GM23338 (cell line): Measurements from ENCODE around the gene FBRS. TPM values are rescaled to one million over a fixed set of nuclear protein-coding genes. Genes with fewer than 3 reads are reported as not detected.

Source experiments
- ATAC-seq: fragments of 200-7000 bp; cut with Tn5 transposase; 3 replicates; pipeline ENCODE4 v1.9.1; 2020
- DNase-seq: peaks from one replicate; pipeline ENCODE4 v3.0.0-alpha.2; 2015; ENCODE audit warnings: low spot score
- H2AFZ ChIP-seq: fragments of 200-600 bp; sonication (generic); 2 replicates; pipeline ENCODE4 v1.8.0; 2016; ENCODE audit warnings: antibody characterized with exemption, mild to moderate bottlenecking, moderate library complexity
- H3F3A ChIP-seq: fragments of 200-600 bp; sonication (generic); replicated peaks from 2 replicates; pipeline ENCODE4 v1.8.0; 2017; ENCODE audit warnings: antibody characterized with exemption, mixed run types, low read depth
- H3K27ac ChIP-seq: fragments of 200-600 bp; sonication (generic); 2 replicates; pipeline ENCODE4 v1.6.1; 2016; ENCODE audit warnings: low read depth
- H3K27me3 ChIP-seq: fragments of 200-600 bp; sonication (generic); 2 replicates; pipeline ENCODE4 v1.8.0; 2016; ENCODE audit warnings: mild to moderate bottlenecking, mixed run types, moderate library complexity; ENCODE audit not compliant: insufficient read depth
- H3K36me3 ChIP-seq: fragments of 200-600 bp; sonication (generic); 2 replicates; pipeline ENCODE4 v1.8.0; 2016; ENCODE audit warnings: mild to moderate bottlenecking; ENCODE audit not compliant: insufficient read depth
- H3K4me1 ChIP-seq: fragments of 200-600 bp; sonication (generic); 2 replicates; pipeline ENCODE4 v1.8.0; 2016; ENCODE audit warnings: mild to moderate bottlenecking, moderate library complexity; ENCODE audit not compliant: insufficient read depth
- H3K4me2 ChIP-seq: fragments of 200-600 bp; sonication (generic); 2 replicates; pipeline ENCODE4 v1.7.1; 2017; ENCODE audit warnings: mixed run types
- H3K4me3 ChIP-seq: fragments of 200-600 bp; sonication (generic); 2 replicates; pipeline ENCODE4 v1.6.1; 2016; ENCODE audit warnings: mixed run types
- H3K79me2 ChIP-seq: fragments of 200-600 bp; sonication (generic); replicated peaks from 2 replicates; pipeline ENCODE4 v1.8.0; 2017; ENCODE audit warnings: mild to moderate bottlenecking; ENCODE audit not compliant: insufficient read depth
- H3K9me2 ChIP-seq: fragments of 200-600 bp; sonication (generic); 2 replicates; pipeline ENCODE4 v1.8.0; 2017; ENCODE audit not compliant: insufficient read depth
- H4K20me1 ChIP-seq: fragments of 200-600 bp; sonication (generic); replicated peaks from 2 replicates; pipeline ENCODE4 v1.8.0; 2017; ENCODE audit warnings: mild to moderate bottlenecking; ENCODE audit not compliant: insufficient read depth
- H3K27ac Mint-ChIP-seq: 2 replicates; pipeline ENCODE4 v1.8.0; 2020; ENCODE audit warnings: inconsistent platforms, mild to moderate bottlenecking, moderate library complexity, mixed read lengths
- H3K27me3 Mint-ChIP-seq: 3 replicates; pipeline ENCODE4 v1.8.0; 2022; ENCODE audit warnings: low read depth, mild to moderate bottlenecking, moderate library complexity, mixed read lengths, inconsistent platforms; ENCODE audit not compliant: insufficient read depth, poor library complexity
- H3K36me3 Mint-ChIP-seq: 3 replicates; pipeline ENCODE4 v1.8.0; 2021; ENCODE audit warnings: low read depth, mild to moderate bottlenecking, inconsistent platforms, moderate library complexity, mixed read lengths
- H3K4me1 Mint-ChIP-seq: 3 replicates; pipeline ENCODE4 v1.8.0; 2020; ENCODE audit warnings: mild to moderate bottlenecking, inconsistent platforms, mixed read lengths
- H3K4me3 Mint-ChIP-seq: 3 replicates; pipeline ENCODE4 v1.8.0; 2021; ENCODE audit warnings: moderate library complexity, mild to moderate bottlenecking, inconsistent platforms, mixed read lengths
- H3K9me3 Mint-ChIP-seq: 3 replicates; pipeline ENCODE4 v1.8.0; 2020; ENCODE audit warnings: moderate library complexity, mild to moderate bottlenecking, inconsistent platforms, mixed read lengths
- CREB1 ChIP-seq: fragments of 250-450 bp; sonication (Bioruptor Pico); IDR thresholded peaks from 2 replicates; pipeline ENCODE4 v1.5.0; 2020; ENCODE audit warnings: low read depth, mild to moderate bottlenecking, moderate library complexity
- EZH2phosphoT487 ChIP-seq: fragments of 200-600 bp; sonication (generic); IDR thresholded peaks from one replicate; pipeline ENCODE4 v1.8.1; 2018; ENCODE audit warnings: antibody characterized with exemption; ENCODE audit not compliant: unreplicated experiment
- JUNB ChIP-seq: IDR thresholded peaks from one replicate; pipeline ENCODE4 v1.6.1; 2016; ENCODE audit warnings: antibody characterized with exemption; ENCODE audit not compliant: unreplicated experiment
- NANOG ChIP-seq: IDR thresholded peaks from 2 replicates; pipeline ENCODE4 v1.6.1; 2016; ENCODE audit warnings: antibody characterized with exemption, borderline replicate concordance
- POLR2AphosphoS5 ChIP-seq: IDR thresholded peaks from 2 replicates; pipeline ENCODE4 v1.6.1; 2016; ENCODE audit warnings: antibody characterized with exemption, low read depth
- STAT1 ChIP-seq: IDR thresholded peaks from one replicate; pipeline ENCODE4 v1.6.1; 2016; ENCODE audit warnings: antibody characterized with exemption; ENCODE audit not compliant: unreplicated experiment
- polyA plus RNA-seq: library from polyadenylated mRNA; unstranded; fragments of >200 nt; fragmentation: Nextera tagmentation; extraction: Ambion mirVana; gene quantifications from 2 replicates; pipeline ENCODE4 v1.2.1, GENCODE V29; 2016
- total RNA-seq: library from RNA; depleted of rRNA; stranded (reverse); fragments of >200 nt; shearing (Covaris generic); gene quantifications from 2 replicates; pipeline ENCODE4 v1.2.3, GENCODE V29; 2014
- TF ChIP-seq, protein P1 (sequence below): fragments of 250-450 bp; sonication (Bioruptor Pico); IDR thresholded peaks from 2 replicates; pipeline ENCODE4 v1.5.0; 2020; ENCODE audit warnings: mild to moderate bottlenecking, moderate library complexity
- TF ChIP-seq, protein P2 (sequence below), 2 experiments: fragments of 200-600 bp in 1 of 2; sonication (generic) in 1 of 2; conservative IDR thresholded peaks; 2 replicates each; pipeline versions ENCODE4 v1.5.1 to v1.6.1; 2016 to 2017; ENCODE audit warnings: antibody characterized with exemption in 2 of 2, low read depth in 2 of 2, mild to moderate bottlenecking in 2 of 2, moderate library complexity in 1 of 2
- TF ChIP-seq, protein P3 (sequence below): IDR thresholded peaks from 2 replicates; pipeline ENCODE4 v1.6.1; 2016; ENCODE audit warnings: antibody characterized with exemption

Gene FBRS
- total and polyA plus RNA-seq, 2 experiments from 2014 or later: 2.3 to 7.2 TPM

DNA sequence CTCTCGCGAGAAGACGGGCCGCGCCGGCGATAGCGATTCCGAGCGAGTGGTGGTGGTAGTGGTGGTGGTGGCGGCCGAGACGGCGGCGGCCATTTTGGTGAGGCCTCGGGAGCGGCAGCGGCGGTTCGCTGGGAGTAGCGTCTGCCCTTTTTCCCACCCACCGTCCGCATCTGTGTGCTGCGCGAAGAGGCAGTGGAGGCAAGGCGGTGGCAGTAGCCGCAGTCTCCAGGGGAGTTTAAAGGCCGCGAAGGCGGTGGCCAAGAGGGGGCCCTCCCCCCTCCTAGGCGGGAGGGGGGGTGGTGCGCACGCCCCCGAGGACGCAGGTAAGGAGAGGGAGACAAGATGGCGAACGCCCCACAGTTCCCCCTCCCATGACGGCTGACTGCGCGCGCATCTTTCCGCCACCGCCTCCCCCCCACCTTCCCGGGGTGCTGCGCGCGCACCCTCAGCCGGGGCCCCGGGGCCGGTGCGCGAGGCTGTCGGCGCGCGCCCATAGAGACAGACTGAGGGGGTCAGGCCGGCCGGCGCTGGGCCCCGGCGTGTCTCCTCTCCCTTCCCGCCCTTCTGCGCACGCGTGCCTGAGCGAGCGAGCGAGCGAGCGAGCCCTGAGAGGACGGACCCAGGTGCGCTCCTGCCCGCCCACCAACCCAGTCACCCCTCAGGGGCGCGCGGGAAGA, 40.0 kb downstream of the FBRS start:
- Mint-ChIP-seq H3K27me3 (peaks cover 52% of the 10 kb centered on the region), H3K27ac (peak overlapping the region; percentile 100), H3K4me3 (peak overlapping the region; percentile 97), H3K9me3 (no peaks in the 10 kb centered on the region; the same call in 1 of the 3 replicates), H3K36me3 (peaks cover 37% of the 10 kb centered on the region), H3K4me1 (peaks cover 19% of the 10 kb centered on the region)
- no peaks in the 10 kb centered on the region for H3K9me2 ChIP-seq
- H4K20me1 ChIP-seq: peaks cover 45% of the 10 kb centered on the region
- H3K4me1 ChIP-seq: peaks cover 17% of the 10 kb centered on the region
- peak; percentile 92 for DNase-seq
- H3F3A ChIP-seq: peaks cover 23% of the 10 kb centered on the region
- peak; percentile 70 for ATAC-seq
- peak overlapping the region; percentile 100 for H3K27ac ChIP-seq
- H2AFZ ChIP-seq: no peak overlapping the region
- peak overlapping the region; percentile 98 for H3K4me3 ChIP-seq
- peaks cover 32% of the 10 kb centered on the region for H3K79me2 ChIP-seq
- peaks cover 30% of the 10 kb centered on the region for H3K36me3 ChIP-seq
- peak overlapping the region; percentile 78 for H3K4me2 ChIP-seq
- peak; percentile 86 for TF ChIP-seq POLR2AphosphoS5
- TF ChIP-seq, protein P1, sequence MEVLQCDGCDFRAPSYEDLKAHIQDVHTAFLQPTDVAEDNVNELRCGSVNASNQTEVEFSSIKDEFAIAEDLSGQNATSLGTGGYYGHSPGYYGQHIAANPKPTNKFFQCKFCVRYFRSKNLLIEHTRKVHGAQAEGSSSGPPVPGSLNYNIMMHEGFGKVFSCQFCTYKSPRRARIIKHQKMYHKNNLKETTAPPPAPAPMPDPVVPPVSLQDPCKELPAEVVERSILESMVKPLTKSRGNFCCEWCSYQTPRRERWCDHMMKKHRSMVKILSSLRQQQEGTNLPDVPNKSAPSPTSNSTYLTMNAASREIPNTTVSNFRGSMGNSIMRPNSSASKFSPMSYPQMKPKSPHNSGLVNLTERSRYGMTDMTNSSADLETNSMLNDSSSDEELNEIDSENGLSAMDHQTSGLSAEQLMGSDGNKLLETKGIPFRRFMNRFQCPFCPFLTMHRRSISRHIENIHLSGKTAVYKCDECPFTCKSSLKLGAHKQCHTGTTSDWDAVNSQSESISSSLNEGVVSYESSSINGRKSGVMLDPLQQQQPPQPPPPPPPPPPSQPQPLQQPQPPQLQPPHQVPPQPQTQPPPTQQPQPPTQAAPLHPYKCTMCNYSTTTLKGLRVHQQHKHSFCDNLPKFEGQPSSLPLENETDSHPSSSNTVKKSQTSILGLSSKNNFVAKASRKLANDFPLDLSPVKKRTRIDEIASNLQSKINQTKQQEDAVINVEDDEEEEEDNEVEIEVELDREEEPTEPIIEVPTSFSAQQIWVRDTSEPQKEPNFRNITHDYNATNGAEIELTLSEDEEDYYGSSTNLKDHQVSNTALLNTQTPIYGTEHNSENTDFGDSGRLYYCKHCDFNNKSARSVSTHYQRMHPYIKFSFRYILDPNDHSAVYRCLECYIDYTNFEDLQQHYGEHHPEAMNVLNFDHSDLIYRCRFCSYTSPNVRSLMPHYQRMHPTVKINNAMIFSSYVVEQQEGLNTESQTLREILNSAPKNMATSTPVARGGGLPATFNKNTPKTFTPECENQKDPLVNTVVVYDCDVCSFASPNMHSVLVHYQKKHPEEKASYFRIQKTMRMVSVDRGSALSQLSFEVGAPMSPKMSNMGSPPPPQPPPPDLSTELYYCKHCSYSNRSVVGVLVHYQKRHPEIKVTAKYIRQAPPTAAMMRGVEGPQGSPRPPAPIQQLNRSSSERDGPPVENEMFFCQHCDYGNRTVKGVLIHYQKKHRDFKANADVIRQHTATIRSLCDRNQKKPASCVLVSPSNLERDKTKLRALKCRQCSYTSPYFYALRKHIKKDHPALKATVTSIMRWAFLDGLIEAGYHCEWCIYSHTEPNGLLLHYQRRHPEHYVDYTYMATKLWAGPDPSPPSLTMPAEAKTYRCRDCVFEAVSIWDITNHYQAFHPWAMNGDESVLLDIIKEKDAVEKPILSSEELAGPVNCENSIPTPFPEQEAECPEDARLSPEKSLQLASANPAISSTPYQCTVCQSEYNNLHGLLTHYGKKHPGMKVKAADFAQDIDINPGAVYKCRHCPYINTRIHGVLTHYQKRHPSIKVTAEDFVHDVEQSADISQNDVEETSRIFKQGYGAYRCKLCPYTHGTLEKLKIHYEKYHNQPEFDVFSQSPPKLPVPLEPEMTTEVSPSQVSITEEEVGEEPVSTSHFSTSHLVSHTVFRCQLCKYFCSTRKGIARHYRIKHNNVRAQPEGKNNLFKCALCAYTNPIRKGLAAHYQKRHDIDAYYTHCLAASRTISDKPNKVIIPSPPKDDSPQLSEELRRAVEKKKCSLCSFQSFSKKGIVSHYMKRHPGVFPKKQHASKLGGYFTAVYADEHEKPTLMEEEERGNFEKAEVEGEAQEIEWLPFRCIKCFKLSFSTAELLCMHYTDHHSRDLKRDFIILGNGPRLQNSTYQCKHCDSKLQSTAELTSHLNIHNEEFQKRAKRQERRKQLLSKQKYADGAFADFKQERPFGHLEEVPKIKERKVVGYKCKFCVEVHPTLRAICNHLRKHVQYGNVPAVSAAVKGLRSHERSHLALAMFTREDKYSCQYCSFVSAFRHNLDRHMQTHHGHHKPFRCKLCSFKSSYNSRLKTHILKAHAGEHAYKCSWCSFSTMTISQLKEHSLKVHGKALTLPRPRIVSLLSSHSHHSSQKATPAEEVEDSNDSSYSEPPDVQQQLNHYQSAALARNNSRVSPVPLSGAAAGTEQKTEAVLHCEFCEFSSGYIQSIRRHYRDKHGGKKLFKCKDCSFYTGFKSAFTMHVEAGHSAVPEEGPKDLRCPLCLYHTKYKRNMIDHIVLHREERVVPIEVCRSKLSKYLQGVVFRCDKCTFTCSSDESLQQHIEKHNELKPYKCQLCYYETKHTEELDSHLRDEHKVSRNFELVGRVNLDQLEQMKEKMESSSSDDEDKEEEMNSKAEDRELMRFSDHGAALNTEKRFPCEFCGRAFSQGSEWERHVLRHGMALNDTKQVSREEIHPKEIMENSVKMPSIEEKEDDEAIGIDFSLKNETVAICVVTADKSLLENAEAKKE (CRISPR knock-in tag): no peak
- peaks cover 45% of the 10 kb centered on the region for H3K27me3 ChIP-seq

DNA sequence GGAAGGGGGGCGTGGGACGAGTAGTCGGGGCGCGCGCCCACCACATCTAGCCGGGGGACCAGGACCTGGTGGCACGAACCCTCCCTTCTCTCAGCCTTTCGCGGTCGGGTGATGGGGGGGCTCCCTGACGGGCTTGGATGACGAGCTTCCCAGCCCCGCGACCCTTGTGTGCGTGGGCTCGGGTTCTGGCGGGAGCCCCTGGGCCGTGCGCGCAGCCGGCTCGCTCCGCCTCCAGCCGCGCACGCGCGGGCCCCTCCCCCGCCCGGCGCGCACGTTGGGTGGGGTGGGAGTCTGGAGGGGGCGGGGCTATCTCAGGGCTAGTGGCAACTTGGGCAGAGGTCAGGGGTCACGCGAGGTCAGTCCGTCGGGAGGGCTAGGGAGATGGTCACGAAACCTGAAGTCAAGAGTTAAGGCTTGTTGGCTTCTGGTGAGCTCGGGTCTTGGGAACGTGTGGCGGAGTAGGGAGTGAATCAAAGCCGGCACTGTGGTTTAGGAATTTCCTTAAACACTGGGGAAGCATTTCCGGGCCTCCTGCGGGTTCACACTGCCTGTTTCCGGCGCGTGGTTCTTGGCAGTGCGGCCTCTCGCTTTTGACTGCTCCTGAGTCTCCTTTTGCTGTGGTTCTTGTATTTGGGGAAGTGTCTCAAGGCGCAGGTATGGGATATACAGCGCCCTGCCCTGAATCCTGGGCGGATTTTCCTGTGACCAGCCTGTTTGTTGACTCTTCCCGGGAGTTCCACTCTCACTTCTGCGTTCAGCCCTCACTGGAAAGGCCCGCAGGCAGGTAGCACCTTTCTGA, 40.8 kb downstream of the FBRS start, which contains the start of gene SRCAP:
SRCAP (plus strand) TSS at position 356 of the 799 bp plus-strand sequence. CDS start 1,654 bp downstream, outside the sequence.
- Histone ChIP-seq H3K4me3 (peak within 1 kb of the TSS; percentile 98), H3K4me2 (peak within 1 kb of the TSS; percentile 78), H3K4me1 (peaks cover 14% of the 10 kb centered on the region), H3K36me3 (peaks cover 37% of the 10 kb centered on the region), H3F3A (peaks cover 19% of the 10 kb centered on the region), H3K27ac (peak within 1 kb of the TSS; percentile 100), H3K79me2 (peaks cover 32% of the 10 kb centered on the region), H3K9me2 (no peaks in the 10 kb centered on the region), H3K27me3 (peaks cover 38% of the 10 kb centered on the region), H4K20me1 (peaks cover 40% of the 10 kb centered on the region), H2AFZ (no peak within 1 kb of the TSS)
- TF ChIP-seq, protein P2, sequence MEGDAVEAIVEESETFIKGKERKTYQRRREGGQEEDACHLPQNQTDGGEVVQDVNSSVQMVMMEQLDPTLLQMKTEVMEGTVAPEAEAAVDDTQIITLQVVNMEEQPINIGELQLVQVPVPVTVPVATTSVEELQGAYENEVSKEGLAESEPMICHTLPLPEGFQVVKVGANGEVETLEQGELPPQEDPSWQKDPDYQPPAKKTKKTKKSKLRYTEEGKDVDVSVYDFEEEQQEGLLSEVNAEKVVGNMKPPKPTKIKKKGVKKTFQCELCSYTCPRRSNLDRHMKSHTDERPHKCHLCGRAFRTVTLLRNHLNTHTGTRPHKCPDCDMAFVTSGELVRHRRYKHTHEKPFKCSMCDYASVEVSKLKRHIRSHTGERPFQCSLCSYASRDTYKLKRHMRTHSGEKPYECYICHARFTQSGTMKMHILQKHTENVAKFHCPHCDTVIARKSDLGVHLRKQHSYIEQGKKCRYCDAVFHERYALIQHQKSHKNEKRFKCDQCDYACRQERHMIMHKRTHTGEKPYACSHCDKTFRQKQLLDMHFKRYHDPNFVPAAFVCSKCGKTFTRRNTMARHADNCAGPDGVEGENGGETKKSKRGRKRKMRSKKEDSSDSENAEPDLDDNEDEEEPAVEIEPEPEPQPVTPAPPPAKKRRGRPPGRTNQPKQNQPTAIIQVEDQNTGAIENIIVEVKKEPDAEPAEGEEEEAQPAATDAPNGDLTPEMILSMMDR (conservative IDR thresholded peaks at IDR 0.05; ENCODE audit: low read depth in 2 of 2): no peak
- TF ChIP-seq JUNB (no peak), NANOG (no peak), CREB1 (CRISPR knock-in tag) (peak; percentile 51), POLR2AphosphoS5 (peak; percentile 66), STAT1 (no peak), EZH2phosphoT487 (no peak)
- TF ChIP-seq, protein P3, sequence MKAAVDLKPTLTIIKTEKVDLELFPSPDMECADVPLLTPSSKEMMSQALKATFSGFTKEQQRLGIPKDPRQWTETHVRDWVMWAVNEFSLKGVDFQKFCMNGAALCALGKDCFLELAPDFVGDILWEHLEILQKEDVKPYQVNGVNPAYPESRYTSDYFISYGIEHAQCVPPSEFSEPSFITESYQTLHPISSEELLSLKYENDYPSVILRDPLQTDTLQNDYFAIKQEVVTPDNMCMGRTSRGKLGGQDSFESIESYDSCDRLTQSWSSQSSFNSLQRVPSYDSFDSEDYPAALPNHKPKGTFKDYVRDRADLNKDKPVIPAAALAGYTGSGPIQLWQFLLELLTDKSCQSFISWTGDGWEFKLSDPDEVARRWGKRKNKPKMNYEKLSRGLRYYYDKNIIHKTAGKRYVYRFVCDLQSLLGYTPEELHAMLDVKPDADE: 0 out of 2 replicates have a peak, but pooled peaks have one; percentile 7
- Mint-ChIP-seq H3K9me3 (no peaks in the 10 kb centered on the region; the same call in 1 of the 3 replicates), H3K4me1 (peaks cover 19% of the 10 kb centered on the region), H3K4me3 (peak within 1 kb of the TSS; percentile 97), H3K27me3 (peaks cover 45% of the 10 kb centered on the region), H3K36me3 (peaks cover 44% of the 10 kb centered on the region), H3K27ac (peak within 1 kb of the TSS; percentile 100)
- DNase-seq (peak; percentile 87), ATAC-seq (peak; percentile 44)
